Stomach (tissue), 9 donors: ENCODE measurements around the gene AKAP6. TPM values are rescaled to one million over a fixed set of nuclear protein-coding genes. Genes with fewer than 3 reads are reported as not detected.

ENCODE experiments used
- DNase-seq, 2 donors: peaks; one replicate each; pipeline versions ENCODE4 v3.0.0 to v3.0.0-alpha.2; 2013 to 2019
- H3K27ac ChIP-seq, 5 donors: fragments of 200-600 bp in 4 of 5; sonication (generic) in 4 of 5; one replicate each; pipeline ENCODE4 v1.5.1; 2013 to 2019; ENCODE audit warnings: mild to moderate bottlenecking in 1 of 5, moderate library complexity in 1 of 5
- H3K27me3 ChIP-seq, 3 donors: fragments of 200-600 bp; sonication (generic); one replicate each; pipeline ENCODE4 v1.5.1; 2017 to 2019; ENCODE audit warnings: mixed run types in 1 of 3
- H3K36me3 ChIP-seq, 4 donors: fragments of 200-600 bp; sonication (generic); 1 replicate in 3 of 4; 2 replicates in 1 of 4; pipeline ENCODE4 v1.5.1; 2016 to 2019
- H3K4me1 ChIP-seq, 4 donors: fragments of 200-600 bp; sonication (generic); one replicate each; pipeline ENCODE4 v1.5.1; 2016 to 2019
- H3K4me3 ChIP-seq, 4 donors: fragments of 200-600 bp; sonication (generic) in 3 of 4; one replicate each; pipeline ENCODE4 v1.5.1; 2016 to 2019; ENCODE audit warnings: mild to moderate bottlenecking in 1 of 4
- H3K9me3 ChIP-seq, 4 donors: fragments of 200-600 bp; sonication (generic); one replicate each; pipeline ENCODE4 v1.5.1; 2016 to 2019
- CTCF ChIP-seq, 7 experiments: fragments of 450-650 bp in 4 of 7; fragments of 200-600 bp in 3 of 7; sonication (generic) in 3 of 7; IDR thresholded peaks; one replicate each; pipeline ENCODE4 v1.5.1; 2016 to 2019; ENCODE audit warnings: antibody characterized with exemption in 7 of 7, control low read depth in 2 of 7, mild to moderate bottlenecking in 1 of 7
- EP300 ChIP-seq: sonication (generic); formaldehyde crosslinking; IDR thresholded peaks from one replicate; pipeline ENCODE4 v1.6.1; 2017; ENCODE audit warnings: antibody characterized with exemption
- POLR2A ChIP-seq, 4 donors: fragments of 450-650 bp; IDR thresholded peaks; one replicate each; pipeline ENCODE4 v1.6.1; 2016; ENCODE audit warnings: antibody characterized with exemption in 4 of 4, control low read depth in 2 of 4, mild to moderate bottlenecking in 1 of 4, moderate library complexity in 1 of 4
- POLR2AphosphoS5 ChIP-seq, 3 donors: sonication (generic); formaldehyde crosslinking; IDR thresholded peaks; one replicate each; pipeline ENCODE4 v1.6.1; 2016; ENCODE audit warnings: antibody characterized with exemption in 3 of 3
- WGBS, 5 donors: extraction: QIAGEN DNeasy Blood & Tissue Kit in 3 of 5; methylation state at CpG; one replicate each; pipeline versions ENCODE4 v1.1.5 to v1.1.7; 2013 to 2018; 5-methylcytosine and 5-hydroxymethylcytosine counted together
- intact Hi-C: fragments of 100-400 bp; cut with DNase I; formaldehyde crosslinking; loops from one replicate; pipeline ENCODE4 v1.15.1; 2023; ENCODE audit warnings: low total_unique reads
- polyA plus RNA-seq, 3 donors: library from polyadenylated mRNA; stranded (reverse); fragments of 200-250 nt; gene quantifications; one replicate each; pipeline ENCODE4 v1.2.3, GENCODE V29; 2013
- total RNA-seq, 5 donors: library from RNA; depleted of rRNA; stranded (reverse); fragments of >200 nt; gene quantifications; one replicate each; pipeline versions ENCODE4 v1.1.0 to v1.2.3, GENCODE V29; 2014 to 2016
- donor health status: healthy with polysubstance abuse.
- donor health status: Bipolar disorder and iron deficiency.
- donor health status: healthy.

Gene AKAP6
- total and polyA plus RNA-seq, 8 donors, result 0.15 to 132 (median 3.3) TPM

- H3K4me3 ChIP-seq, result no peak overlapping the region
- H3K27me3 ChIP-seq, result no peaks in the 10 kb centered on the region
- intact Hi-C loops, result no loop called here
- 77 to 91% (median 84%) methylated on average over 3 of the region's 3 CpGs for WGBS, 5 donors
- no peaks in the 10 kb centered on the region for H3K36me3 ChIP-seq
- DNase-seq, result no peak
- no peaks in the 10 kb centered on the region for H3K9me3 ChIP-seq
- H3K27ac ChIP-seq, result no peak overlapping the region
- no peak for TF ChIP-seq CTCF (IDR thresholded peaks at IDR 0.05)
- TF ChIP-seq POLR2AphosphoS5 (IDR thresholded peaks at IDR 0.05), result no peak
- TF ChIP-seq POLR2A (IDR thresholded peaks at IDR 0.05), result no peak
- no peak for TF ChIP-seq EP300
- H3K4me1 ChIP-seq, result no peaks in the 10 kb centered on the region
These were observed 289.9 kb downstream of the AKAP6 start for GRCh38 chr14:32618991-32619390.

GRCh38 chr14:32620303-32620702, 291.2 kb downstream of the AKAP6 start:
- no peaks in the 10 kb centered on the region for H3K27me3 ChIP-seq
- H3K27ac ChIP-seq, result no peak overlapping the region
- DNase-seq, result no peak
- H3K9me3 ChIP-seq, result no peaks in the 10 kb centered on the region
- H3K36me3 ChIP-seq, result no peaks in the 10 kb centered on the region
- H3K4me3 ChIP-seq, result no peak overlapping the region
- H3K4me1 ChIP-seq, result no peaks in the 10 kb centered on the region
- intact Hi-C loops, result no loop called here
- TF ChIP-seq POLR2A (IDR thresholded peaks at IDR 0.05) (no peak), CTCF (IDR thresholded peaks at IDR 0.05) (no peak), EP300 (no peak), POLR2AphosphoS5 (IDR thresholded peaks at IDR 0.05) (no peak)
- 82 to 86% (median 85%) methylated on average over 2 of the region's 2 CpGs for WGBS, 5 donors

GRCh38 chr14:32620724-32621123, 291.6 kb downstream of the AKAP6 start:
- no peak for DNase-seq
- Histone ChIP-seq H3K9me3 (no peaks in the 10 kb centered on the region), H3K4me3 (no peak overlapping the region), H3K4me1 (no peaks in the 10 kb centered on the region), H3K27me3 (no peaks in the 10 kb centered on the region), H3K27ac (no peak overlapping the region), H3K36me3 (no peaks in the 10 kb centered on the region)
- intact Hi-C loops, result no loop called here
- 49 to 81% (median 76%) methylated on average over 1 of the region's 1 CpG for WGBS, 5 donors
- TF ChIP-seq POLR2A (IDR thresholded peaks at IDR 0.05) (no peak), EP300 (no peak), CTCF (IDR thresholded peaks at IDR 0.05) (no peak), POLR2AphosphoS5 (IDR thresholded peaks at IDR 0.05) (no peak)

GRCh38 chr14:32621585-32621984, 292.5 kb downstream of the AKAP6 start:
- Histone ChIP-seq H3K27me3 (no peaks in the 10 kb centered on the region), H3K4me1 (no peaks in the 10 kb centered on the region), H3K9me3 (no peaks in the 10 kb centered on the region), H3K36me3 (no peaks in the 10 kb centered on the region), H3K4me3 (no peak overlapping the region), H3K27ac (no peak overlapping the region)
- intact Hi-C loops, result no loop called here
- WGBS, 5 donors, result 29 to 58% (median 50%) methylated on average over 1 of the region's 1 CpG
- no peak for TF ChIP-seq CTCF (IDR thresholded peaks at IDR 0.05)
- TF ChIP-seq POLR2AphosphoS5 (IDR thresholded peaks at IDR 0.05), result no peak
- TF ChIP-seq EP300, result no peak
- TF ChIP-seq POLR2A (IDR thresholded peaks at IDR 0.05), result no peak
- DNase-seq, result no peak
